ENCODE measurements around the gene HTR3C.

DNA sequence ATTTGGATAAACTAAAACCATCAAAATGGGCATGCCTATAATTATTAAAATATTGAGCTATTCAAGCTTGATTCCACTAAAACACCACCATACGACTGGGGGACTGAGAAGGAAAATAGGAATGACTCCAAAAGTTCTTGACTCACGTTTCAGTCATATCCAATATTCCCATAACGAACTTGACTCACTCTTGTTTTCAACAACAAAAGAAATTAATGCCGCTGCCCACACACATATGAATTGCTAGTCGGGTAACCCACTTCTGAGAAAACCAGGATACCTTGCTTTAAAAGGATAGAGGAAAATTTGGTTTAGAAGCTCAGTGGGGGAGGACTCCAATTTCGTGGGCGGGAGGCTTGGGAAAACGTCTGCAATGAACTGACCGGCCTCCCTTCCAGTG, 5.2 kb downstream of the HTR3C start:
- TF ChIP-seq, protein P1, sequence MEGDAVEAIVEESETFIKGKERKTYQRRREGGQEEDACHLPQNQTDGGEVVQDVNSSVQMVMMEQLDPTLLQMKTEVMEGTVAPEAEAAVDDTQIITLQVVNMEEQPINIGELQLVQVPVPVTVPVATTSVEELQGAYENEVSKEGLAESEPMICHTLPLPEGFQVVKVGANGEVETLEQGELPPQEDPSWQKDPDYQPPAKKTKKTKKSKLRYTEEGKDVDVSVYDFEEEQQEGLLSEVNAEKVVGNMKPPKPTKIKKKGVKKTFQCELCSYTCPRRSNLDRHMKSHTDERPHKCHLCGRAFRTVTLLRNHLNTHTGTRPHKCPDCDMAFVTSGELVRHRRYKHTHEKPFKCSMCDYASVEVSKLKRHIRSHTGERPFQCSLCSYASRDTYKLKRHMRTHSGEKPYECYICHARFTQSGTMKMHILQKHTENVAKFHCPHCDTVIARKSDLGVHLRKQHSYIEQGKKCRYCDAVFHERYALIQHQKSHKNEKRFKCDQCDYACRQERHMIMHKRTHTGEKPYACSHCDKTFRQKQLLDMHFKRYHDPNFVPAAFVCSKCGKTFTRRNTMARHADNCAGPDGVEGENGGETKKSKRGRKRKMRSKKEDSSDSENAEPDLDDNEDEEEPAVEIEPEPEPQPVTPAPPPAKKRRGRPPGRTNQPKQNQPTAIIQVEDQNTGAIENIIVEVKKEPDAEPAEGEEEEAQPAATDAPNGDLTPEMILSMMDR (IDR thresholded peaks at IDR 0.05; ENCODE audit: poor library complexity), result no peak
- no peak for TF ChIP-seq EZH2phosphoT487 (IDR thresholded peaks at IDR 0.05; ENCODE audit: low read depth, severe bottlenecking, unreplicated experiment)

Measured in hepatocyte (in vitro differentiated cells).